OCI-LY3 (cell line): ENCODE data around the gene NRXN3.

Experiments
- EZH2phosphoT487 ChIP-seq: fragments of 200-600 bp; shearing (Covaris generic); IDR thresholded peaks from 2 replicates; pipeline ENCODE4 v1.6.1; 2018; ENCODE audit warnings: antibody characterized with exemption, mixed run types, low read depth
- TF ChIP-seq, protein P1 (sequence below): fragments of 200-600, 300-600 bp; sonication (generic); IDR thresholded peaks from 2 replicates; pipeline ENCODE4 v1.5.1; 2014; ENCODE audit warnings: antibody characterized with exemption, low read length, low read depth

DNA sequence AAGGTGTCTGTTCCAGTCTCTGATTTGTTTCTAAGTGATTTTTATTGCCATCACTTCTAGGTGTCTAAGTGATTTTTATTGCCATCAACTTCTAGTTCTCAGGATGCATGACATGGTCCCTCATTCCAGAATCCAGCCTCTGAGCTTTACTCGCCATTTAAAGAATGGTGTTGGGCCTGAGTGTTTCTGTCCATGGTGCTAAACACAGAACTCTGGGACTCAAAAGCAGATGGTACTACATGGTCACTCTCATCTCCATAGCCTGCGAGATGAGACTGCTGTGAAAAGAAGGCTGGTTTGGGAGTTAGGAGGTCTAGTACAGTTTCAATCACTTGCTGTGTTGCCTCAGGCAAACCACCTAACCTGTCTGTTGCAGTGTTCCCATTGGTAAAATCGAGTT lies 276.6 kb downstream of the NRXN3 start:
- TF ChIP-seq, protein P1, sequence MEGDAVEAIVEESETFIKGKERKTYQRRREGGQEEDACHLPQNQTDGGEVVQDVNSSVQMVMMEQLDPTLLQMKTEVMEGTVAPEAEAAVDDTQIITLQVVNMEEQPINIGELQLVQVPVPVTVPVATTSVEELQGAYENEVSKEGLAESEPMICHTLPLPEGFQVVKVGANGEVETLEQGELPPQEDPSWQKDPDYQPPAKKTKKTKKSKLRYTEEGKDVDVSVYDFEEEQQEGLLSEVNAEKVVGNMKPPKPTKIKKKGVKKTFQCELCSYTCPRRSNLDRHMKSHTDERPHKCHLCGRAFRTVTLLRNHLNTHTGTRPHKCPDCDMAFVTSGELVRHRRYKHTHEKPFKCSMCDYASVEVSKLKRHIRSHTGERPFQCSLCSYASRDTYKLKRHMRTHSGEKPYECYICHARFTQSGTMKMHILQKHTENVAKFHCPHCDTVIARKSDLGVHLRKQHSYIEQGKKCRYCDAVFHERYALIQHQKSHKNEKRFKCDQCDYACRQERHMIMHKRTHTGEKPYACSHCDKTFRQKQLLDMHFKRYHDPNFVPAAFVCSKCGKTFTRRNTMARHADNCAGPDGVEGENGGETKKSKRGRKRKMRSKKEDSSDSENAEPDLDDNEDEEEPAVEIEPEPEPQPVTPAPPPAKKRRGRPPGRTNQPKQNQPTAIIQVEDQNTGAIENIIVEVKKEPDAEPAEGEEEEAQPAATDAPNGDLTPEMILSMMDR, result no peak
- TF ChIP-seq EZH2phosphoT487, result no peak
